ENCODE data around the gene TCF4.

DNA sequence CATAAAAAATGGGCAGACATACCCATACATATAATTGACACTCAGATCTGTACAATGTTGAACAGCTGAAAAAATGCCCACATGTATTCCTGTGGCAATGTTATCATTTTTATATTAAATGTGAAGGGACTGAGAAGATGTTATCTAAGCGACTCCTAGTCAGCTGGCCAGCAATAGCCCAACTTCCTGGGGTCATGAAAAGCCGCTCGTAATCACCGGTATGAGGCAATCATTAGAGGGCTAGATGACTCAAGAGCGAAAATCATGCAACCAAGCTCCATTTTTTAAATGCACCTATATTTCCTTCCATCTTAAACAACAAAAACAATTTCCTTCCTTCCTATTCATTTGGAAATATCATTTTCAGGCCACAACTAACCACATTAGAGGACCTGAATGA lies 354.1 kb downstream of the TCF4 start:
- TF ChIP-seq ZNF24 (IDR thresholded peaks at IDR 0.05): no peak
- TF ChIP-seq ASH2L (IDR thresholded peaks at IDR 0.05; ENCODE audit: insufficient read length, low read depth, low read length): no peak
- TF ChIP-seq ZNF329 (CRISPR knock-in tag; IDR thresholded peaks at IDR 0.05; ENCODE audit: low read depth): no peak
- TF ChIP-seq, protein P1, sequence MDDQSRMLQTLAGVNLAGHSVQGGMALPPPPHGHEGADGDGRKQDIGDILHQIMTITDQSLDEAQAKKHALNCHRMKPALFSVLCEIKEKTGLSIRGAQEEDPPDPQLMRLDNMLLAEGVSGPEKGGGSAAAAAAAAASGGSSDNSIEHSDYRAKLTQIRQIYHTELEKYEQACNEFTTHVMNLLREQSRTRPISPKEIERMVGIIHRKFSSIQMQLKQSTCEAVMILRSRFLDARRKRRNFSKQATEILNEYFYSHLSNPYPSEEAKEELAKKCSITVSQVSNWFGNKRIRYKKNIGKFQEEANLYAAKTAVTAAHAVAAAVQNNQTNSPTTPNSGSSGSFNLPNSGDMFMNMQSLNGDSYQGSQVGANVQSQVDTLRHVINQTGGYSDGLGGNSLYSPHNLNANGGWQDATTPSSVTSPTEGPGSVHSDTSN (CRISPR knock-in tag; IDR thresholded peaks at IDR 0.05; ENCODE audit: borderline replicate concordance): no peak
- TF ChIP-seq TCF12 (IDR thresholded peaks at IDR 0.05): no peak
- TF ChIP-seq TCF12 (CRISPR knock-in tag; IDR thresholded peaks at IDR 0.05): no peak
- TF ChIP-seq RFXANK (CRISPR knock-in tag; IDR thresholded peaks at IDR 0.05): no peak
- TF ChIP-seq USF2 (IDR thresholded peaks at IDR 0.05; ENCODE audit: low read depth, low read length): no peak
- TF ChIP-seq USF2 (CRISPR knock-in tag; IDR thresholded peaks at IDR 0.05; ENCODE audit: borderline replicate concordance): no peak
- no peak for TF ChIP-seq CTCF (CRISPR knock-in tag; IDR thresholded peaks at IDR 0.05)
- no peak for TF ChIP-seq GATAD2A (CRISPR knock-in tag; IDR thresholded peaks at IDR 0.05)

All from HepG2 (cell line).